Measurements from ENCODE around the gene GART.
"Not testable (repeated sequence)": the region's sequence is repeated elsewhere in the genome, so short reads cannot be mapped to it uniquely, and the experiment has no call there.

The GART gene

GRCh38 chr21:33477066-33477465 is 64.9 kb downstream of the GART start:
- DNase-seq (ENCODE audit: low read depth): no peak
- TF ChIP-seq CTCF (IDR thresholded peaks at IDR 0.05; ENCODE audit: insufficient read depth, low read depth, low read length, missing control alignments): no peak
- H3K4me3 ChIP-seq (ENCODE audit: low read depth, low read length): no peak overlapping the region

- H3K4me3 ChIP-seq (ENCODE audit: low read depth, low read length): no peak overlapping the region
- no peak for TF ChIP-seq CTCF (IDR thresholded peaks at IDR 0.05; ENCODE audit: insufficient read depth, low read depth, low read length, missing control alignments)
Measured at GRCh38 chr21:33473344-33473743, 68.6 kb downstream of the GART start.

GRCh38 chr21:33470701-33471100 is 71.2 kb downstream of the GART start:
- DNase-seq (ENCODE audit: low read depth): no peak
- H3K4me3 ChIP-seq (ENCODE audit: low read depth, low read length): no peak overlapping the region
- TF ChIP-seq CTCF (IDR thresholded peaks at IDR 0.05; ENCODE audit: insufficient read depth, low read depth, low read length, missing control alignments): no peak

More at GRCh38 chr21:33473344-33473743, 68.6 kb downstream of the GART start:
- DNase-seq (ENCODE audit: low read depth): no peak

- not testable (repeated sequence) for DNase-seq (ENCODE audit: low read depth); H3K4me3 ChIP-seq (ENCODE audit: low read depth, low read length)
Measured at GRCh38 chr21:33469183-33469582, 72.7 kb downstream of the GART start.

- TF ChIP-seq CTCF (IDR thresholded peaks at IDR 0.05; ENCODE audit: insufficient read depth, low read depth, low read length, missing control alignments): no peak
- no peak overlapping the region for H3K4me3 ChIP-seq (ENCODE audit: low read depth, low read length)
- DNase-seq (ENCODE audit: low read depth): no peak
Measured at GRCh38 chr21:33461538-33462250, 80.2 kb downstream of the GART start.

- no peak for DNase-seq (ENCODE audit: low read depth)
- no peak for TF ChIP-seq CTCF (IDR thresholded peaks at IDR 0.05; ENCODE audit: insufficient read depth, low read depth, low read length, missing control alignments)
- no peak overlapping the region for H3K4me3 ChIP-seq (ENCODE audit: low read depth, low read length)
Measured at GRCh38 chr21:33458861-33459260, 83.1 kb downstream of the GART start.

- DNase-seq (ENCODE audit: low read depth): no peak
- H3K4me3 ChIP-seq (ENCODE audit: low read depth, low read length): no peak overlapping the region
- no peak for TF ChIP-seq CTCF (IDR thresholded peaks at IDR 0.05; ENCODE audit: insufficient read depth, low read depth, low read length, missing control alignments)
Measured at GRCh38 chr21:33455686-33456446, 86.1 kb downstream of the GART start.

Data from GM12865 (cell line).